ENCODE results near the gene MTCP1. TPM values are rescaled to one million over a fixed set of nuclear protein-coding genes. Genes with fewer than 3 reads are reported as not detected.

Gene MTCP1
- total RNA-seq, 6 experiments from 2014 or later: 12.4 to 15.8 (median 14.3) TPM

DNA sequence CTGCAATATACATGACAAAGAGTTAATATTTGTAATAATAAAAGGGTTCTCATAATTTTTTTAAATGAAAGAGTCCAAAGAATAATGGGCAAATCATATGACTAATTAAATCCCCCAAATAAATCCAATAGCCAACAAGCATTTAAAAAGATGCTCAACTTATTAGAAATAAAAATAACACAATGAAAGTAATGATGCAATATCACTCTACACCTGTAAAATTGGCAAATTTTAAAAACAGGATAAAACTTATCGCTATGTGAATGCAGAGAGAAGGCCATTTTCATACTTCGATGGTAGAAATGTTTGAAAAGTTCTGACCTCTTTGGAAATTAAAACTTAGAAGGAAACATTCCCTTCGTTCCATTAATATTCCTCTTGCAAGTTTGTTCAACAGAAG, 50.3 kb downstream of the MTCP1 start:
- TF ChIP-seq CTCF (IDR thresholded peaks at IDR 0.05): no peak
- no peaks in the 10 kb centered on the region for H3K36me3 Mint-ChIP-seq (ENCODE audit: low read depth)
- no peaks in the 10 kb centered on the region for H3K4me1 Mint-ChIP-seq (ENCODE audit: low read depth)
- DNase-seq: no peak
- H3K27me3 Mint-ChIP-seq (ENCODE audit: insufficient read depth): peaks cover 3% of the 10 kb centered on the region
- H3K4me3 Mint-ChIP-seq: no peak overlapping the region
- H3K27ac Mint-ChIP-seq: no peak overlapping the region
- H3K9me3 Mint-ChIP-seq: no peaks in the 10 kb centered on the region

Other genes with a start within 250 kb of the MTCP1 start
- not detected for gene SMIM9, start 236.5 kb downstream of the MTCP1 start, total RNA-seq (2021; fragmentation: NEBNext Ultra II Directional; extraction: Animal tissue kit (Norgen Biotek cat#: 25700))
- 1 to 10 TPM; 4.8 to 8.4 (median 6.6) TPM for gene F8A1, start 184.8 kb downstream of the MTCP1 start, total RNA-seq (2021; fragmentation: NEBNext Ultra II Directional; extraction: Animal tissue kit (Norgen Biotek cat#: 25700))
- 1 to 10 TPM; 1.0 to 1.6 (median 1.4) TPM for gene F8, start 48.4 kb downstream of the MTCP1 start, total RNA-seq (2021; fragmentation: NEBNext Ultra II Directional; extraction: Animal tissue kit (Norgen Biotek cat#: 25700))
- 10 to 100 TPM; 50.8 to 55.7 (median 53.3) TPM for gene FUNDC2, start 44.3 kb downstream of the MTCP1 start, total RNA-seq (2021; fragmentation: NEBNext Ultra II Directional; extraction: Animal tissue kit (Norgen Biotek cat#: 25700))
- 1 to 10 TPM; 4.6 to 7.4 (median 6.3) TPM for gene CMC4, start within 50 bp of the MTCP1 start, total RNA-seq (2021; fragmentation: NEBNext Ultra II Directional; extraction: Animal tissue kit (Norgen Biotek cat#: 25700))
- gene BRCC3, start 372 bp upstream of the MTCP1 start, total RNA-seq (2021; fragmentation: NEBNext Ultra II Directional; extraction: Animal tissue kit (Norgen Biotek cat#: 25700)): 10 to 100 TPM; 24.5 to 27.8 (median 26.0) TPM
- gene VBP1, start 145.3 kb upstream of the MTCP1 start, total RNA-seq (2021; fragmentation: NEBNext Ultra II Directional; extraction: Animal tissue kit (Norgen Biotek cat#: 25700)): 10 to 100 TPM; 62.8 to 69.5 (median 66.5) TPM
- under 1 TPM; 0.05 to 0.28 (median 0.19) TPM for gene RAB39B, start 193.4 kb upstream of the MTCP1 start, total RNA-seq (2021; fragmentation: NEBNext Ultra II Directional; extraction: Animal tissue kit (Norgen Biotek cat#: 25700))